CD4-positive, alpha-beta T cell treated with Interferon gamma for 1 hour (primary cell): ENCODE data around the gene DRP2.
"Not testable (repeated sequence)": the region's sequence is repeated elsewhere in the genome, so short reads cannot be mapped to it uniquely, and the experiment has no call there.

ENCODE experiments used
- DNase-seq: peaks from one replicate; pipeline ENCODE4 v3.0.0-alpha.2; 2020

DRP2 gene

GRCh38 chrX:101237041-101237440 is 17.5 kb downstream of the DRP2 start:
- DNase-seq, result no peak

- no peak for DNase-seq
Measured at GRCh38 chrX:101241531-101241930, 21.9 kb downstream of the DRP2 start.

GRCh38 chrX:101252634-101253033 is 33.0 kb downstream of the DRP2 start:
- no peak for DNase-seq

DNA sequence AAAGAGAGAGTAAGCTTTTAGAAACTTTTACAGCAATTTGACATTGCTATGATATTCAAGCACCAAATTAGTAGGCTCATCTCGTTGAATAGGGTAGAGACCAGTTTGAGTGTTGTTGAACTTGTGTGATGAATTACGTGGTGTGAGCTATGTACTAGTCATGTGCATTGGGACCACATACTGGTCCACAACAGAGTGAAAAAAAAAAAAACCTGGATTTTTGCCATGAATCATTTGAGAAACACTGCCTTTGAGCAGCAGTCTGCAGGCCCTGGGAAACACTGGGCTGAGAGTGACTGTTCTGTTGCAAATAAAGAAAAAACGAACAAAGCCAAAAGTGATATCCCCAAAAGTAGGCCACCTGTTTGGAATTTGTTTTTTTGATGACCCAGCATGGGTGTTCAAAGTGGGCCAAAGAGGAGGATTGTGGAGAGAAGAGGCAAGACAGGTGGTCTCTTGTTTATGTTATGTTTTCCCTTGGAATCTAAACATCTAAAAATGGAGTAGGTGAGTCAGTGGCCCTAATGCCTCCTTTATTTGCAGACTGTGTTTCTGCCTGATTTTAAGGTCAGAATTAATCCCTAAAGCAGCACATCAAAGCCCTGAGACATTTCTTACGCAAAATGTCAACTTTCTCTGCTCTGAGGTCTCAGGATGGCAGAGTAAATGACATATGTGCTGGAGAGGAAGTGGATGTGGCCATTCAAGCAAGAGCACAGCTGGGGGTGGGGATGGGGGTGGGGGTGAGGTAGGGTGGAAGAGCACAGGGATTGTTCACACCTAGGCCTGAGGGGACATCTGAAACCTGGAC is 38.1 kb downstream of the DRP2 start:
- DNase-seq, result no peak

GRCh38 chrX:101258259-101258581 is 38.6 kb downstream of the DRP2 start:
- no peak for DNase-seq

DNA sequence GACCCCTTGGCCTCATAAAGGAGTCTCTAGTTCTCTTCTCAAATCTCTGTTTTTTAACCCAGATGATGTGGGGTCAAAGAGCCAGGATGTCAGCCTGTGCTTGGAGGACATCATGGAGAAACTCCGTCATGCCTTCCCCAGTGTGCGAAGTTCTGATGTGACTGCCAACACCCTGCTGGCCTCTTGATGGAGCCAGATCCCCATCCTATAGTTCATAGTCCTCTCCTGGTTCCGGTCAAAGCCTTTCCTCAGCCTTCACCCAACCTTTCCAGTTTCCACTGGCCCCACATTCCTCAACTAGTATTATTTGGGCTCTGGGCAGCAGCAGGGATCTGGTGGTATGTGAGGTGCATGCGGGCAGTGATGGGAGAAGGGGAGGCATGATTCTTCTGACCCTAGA is 40.8 kb downstream of the DRP2 start:
- DNase-seq, result no peak

- no peak for DNase-seq
Measured at GRCh38 chrX:101262590-101262989, 43.0 kb downstream of the DRP2 start.

GRCh38 chrX:101263766-101264165 is 44.2 kb downstream of the DRP2 start:
- DNase-seq, result no peak

DNA sequence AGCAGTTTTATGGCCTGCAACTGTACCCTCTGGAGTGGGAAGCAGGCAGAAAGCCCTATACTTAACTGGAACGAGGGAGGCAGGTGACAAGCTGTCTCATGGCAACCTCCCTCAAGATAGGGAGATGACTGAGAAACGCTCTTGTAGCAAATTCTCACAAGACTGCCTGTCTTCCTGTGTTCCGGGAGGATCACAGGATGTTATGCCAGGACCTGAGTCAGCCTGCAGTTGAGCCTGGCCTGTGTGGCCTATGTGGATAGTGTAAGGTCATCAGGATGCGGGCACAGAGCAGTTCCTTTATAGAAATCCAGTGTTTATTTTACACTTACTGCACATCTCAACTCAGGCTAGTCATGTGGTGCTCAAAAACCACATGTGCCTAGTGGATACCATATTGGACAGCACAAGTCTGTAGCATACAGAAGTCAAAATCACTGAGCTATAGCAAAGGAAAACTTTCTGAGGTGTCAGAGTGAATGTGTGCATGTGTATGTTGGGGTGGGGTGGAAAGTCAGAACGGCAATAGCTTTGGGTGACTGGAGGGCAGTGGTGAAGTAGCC is 46.4 kb downstream of the DRP2 start:
- DNase-seq, result no peak

GRCh38 chrX:101274198-101274597 is 54.6 kb downstream of the DRP2 start:
- DNase-seq, result no peak

GRCh38 chrX:101276238-101276637 is 56.7 kb downstream of the DRP2 start:
- no peak for DNase-seq

DNA sequence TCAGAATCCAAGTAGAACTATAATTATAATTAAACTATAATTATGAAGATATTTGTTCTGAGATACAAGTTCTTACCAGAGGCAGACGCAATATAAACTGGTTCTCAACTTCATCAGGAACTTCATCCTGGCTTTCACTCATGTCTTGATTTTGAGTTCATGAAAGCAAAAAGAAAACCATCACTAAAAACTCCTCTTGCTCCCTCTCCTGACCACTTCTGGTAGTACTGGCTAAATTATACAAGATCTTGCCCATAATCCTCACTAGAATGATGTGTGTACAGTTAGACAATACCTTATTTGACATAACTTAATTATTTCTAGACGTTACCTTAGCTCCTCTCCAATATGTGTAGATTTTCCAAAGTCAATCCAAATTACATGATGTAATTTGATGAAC is 67.8 kb downstream of the DRP2 start:
- DNase-seq, result no peak

DNA sequence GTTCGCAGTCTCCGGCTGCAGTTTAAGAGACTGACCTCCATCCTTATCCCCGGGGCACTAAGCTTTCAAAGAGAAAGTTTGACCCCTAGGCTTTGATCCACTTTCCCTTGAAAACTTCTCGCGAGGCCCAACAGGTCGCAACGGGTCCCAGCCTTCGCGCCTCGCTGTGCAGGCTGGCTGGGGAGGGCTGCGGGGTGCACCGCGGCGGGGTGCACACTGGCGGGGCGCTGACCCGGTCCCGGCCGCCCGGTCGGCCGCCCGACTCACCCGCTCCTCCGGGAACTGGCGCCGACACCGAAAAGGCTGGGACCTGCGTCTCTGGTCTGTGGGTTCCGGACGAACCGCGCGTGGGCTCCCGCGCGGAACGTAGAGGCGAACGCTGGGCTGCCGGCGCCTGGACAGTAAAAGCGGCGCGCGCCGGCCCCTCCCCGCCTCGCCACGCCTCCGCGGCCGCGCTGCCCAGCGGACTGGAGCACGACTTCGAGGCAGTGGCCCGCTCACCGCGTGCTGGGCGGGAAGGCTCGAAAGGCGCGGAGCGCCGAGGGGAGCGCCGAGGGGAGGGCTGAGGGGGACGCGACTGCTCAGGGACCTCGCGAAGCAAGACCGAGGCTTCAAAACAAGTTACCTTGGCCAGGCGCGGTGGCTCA is 71.5 kb downstream of the DRP2 start, which contains the start of gene TAF7L:
Gene TAF7L, minus strand, starts transcription at position 378 of the 647 bp plus-strand sequence. CDS start 3,791 bp downstream, outside the sequence.
- no peak for DNase-seq

DNA sequence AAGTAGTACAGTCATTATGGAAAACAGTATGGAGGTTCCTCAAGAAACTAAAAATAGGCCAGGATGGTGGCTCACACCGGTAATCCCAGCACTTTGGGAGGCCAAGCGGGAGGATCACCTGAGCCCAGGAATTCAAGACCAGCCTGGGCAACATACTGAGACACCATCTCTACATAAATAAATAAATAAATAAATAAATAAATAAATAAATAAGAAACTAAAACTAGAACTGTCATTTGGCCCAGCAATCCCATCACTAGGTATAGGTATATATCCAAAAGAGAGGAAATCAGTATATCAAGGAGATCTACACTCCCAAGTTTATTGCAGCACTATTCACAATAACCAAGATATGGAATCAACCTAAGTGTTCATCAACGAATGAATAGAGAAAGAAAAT is 76.0 kb downstream of the DRP2 start:
- DNase-seq, result not testable (repeated sequence)

DNA sequence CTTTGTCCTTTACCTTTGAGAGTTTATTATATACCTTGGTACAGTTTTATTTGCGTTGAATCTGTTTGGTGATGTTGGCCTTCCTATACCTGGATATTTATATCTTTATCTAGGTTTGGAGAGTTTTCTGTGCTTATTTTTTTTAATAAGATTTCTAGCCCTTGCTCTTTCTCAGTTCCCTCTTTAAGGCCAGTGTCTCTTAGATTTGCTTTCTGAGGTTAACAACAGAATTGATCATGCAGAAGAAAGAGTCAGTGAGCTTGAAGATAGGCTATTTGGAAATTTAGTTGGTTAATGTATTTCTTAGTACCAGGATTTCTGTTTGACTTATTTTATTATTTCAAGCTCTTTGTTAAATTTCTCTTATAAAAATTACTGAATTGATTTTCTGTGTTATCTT is 84.2 kb downstream of the DRP2 start:
- no peak for DNase-seq
